ENCODE data around the gene PAX8.

The PAX8 gene

GRCh38 chr2:113216891-113217454, 61.7 kb downstream of the PAX8 start:
- no peak for ATAC-seq
- Mint-ChIP-seq H3K4me1 (peaks cover 13% of the 10 kb centered on the region), H3K27ac (peak overlapping the region; percentile 46), H3K4me3 (no peak overlapping the region), H3K36me3 (no peaks in the 10 kb centered on the region), H3K9me3 (no peaks in the 10 kb centered on the region), H3K27me3 (peaks cover 17% of the 10 kb centered on the region)

DNA sequence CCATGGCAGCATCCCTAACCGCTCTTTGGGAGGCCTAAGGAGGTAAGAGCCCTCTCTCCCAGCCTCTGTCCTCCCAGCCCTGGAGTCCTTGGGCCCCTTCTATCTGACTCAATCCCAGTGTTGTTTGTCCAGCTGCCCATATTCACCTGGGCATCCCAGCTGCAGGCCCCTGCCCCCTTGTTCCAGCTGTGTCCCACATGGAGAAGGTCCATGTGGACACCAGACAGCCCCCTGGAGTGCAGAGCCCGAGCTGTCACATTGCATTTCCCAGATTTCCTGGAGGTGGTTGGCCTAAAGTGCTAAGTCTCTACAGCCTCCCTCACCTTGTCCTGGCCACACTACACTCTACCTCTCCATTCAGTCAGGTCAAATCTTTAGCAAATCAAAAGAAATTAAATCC, 62.4 kb downstream of the PAX8 start:
- no peaks in the 10 kb centered on the region for H3K9me3 Mint-ChIP-seq
- no peak for ATAC-seq
- H3K4me1 Mint-ChIP-seq = peaks cover 13% of the 10 kb centered on the region
- H3K27me3 Mint-ChIP-seq = peaks cover 21% of the 10 kb centered on the region
- no peak overlapping the region for H3K4me3 Mint-ChIP-seq
- H3K36me3 Mint-ChIP-seq = no peaks in the 10 kb centered on the region
- no peak overlapping the region for H3K27ac Mint-ChIP-seq

DNA sequence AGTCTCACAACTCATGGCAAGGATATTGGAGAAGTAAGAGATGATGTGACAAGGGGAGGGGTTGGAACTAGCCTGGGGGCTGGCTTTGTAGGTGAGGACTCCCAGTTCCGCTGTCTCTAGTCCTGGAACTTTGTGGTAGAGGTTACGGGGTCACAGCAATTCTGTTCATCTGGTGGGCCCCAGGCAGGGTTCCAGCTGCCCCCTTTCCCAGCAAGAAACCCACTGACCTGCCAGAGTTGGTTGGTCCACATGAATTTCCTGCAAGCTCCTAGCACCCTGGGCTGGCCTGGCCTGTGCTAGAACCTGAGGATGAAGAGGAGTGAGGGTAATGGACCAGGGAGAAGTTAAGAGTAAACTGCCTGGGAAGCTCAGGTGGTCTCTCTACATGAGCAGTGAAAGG, 63.7 kb downstream of the PAX8 start:
- H3K4me1 Mint-ChIP-seq = peaks cover 13% of the 10 kb centered on the region
- no peaks in the 10 kb centered on the region for H3K36me3 Mint-ChIP-seq
- no peaks in the 10 kb centered on the region for H3K9me3 Mint-ChIP-seq
- peaks cover 21% of the 10 kb centered on the region for H3K27me3 Mint-ChIP-seq
- ATAC-seq = no peak
- no peak overlapping the region for H3K27ac Mint-ChIP-seq
- no peak overlapping the region for H3K4me3 Mint-ChIP-seq

- Mint-ChIP-seq H3K27ac (no peak overlapping the region), H3K4me3 (no peak overlapping the region), H3K9me3 (no peaks in the 10 kb centered on the region), H3K27me3 (peaks cover 21% of the 10 kb centered on the region), H3K4me1 (peaks cover 13% of the 10 kb centered on the region), H3K36me3 (no peaks in the 10 kb centered on the region)
- ATAC-seq = no peak
Observed at GRCh38 chr2:113214141-113214540, 64.6 kb downstream of the PAX8 start.

DNA sequence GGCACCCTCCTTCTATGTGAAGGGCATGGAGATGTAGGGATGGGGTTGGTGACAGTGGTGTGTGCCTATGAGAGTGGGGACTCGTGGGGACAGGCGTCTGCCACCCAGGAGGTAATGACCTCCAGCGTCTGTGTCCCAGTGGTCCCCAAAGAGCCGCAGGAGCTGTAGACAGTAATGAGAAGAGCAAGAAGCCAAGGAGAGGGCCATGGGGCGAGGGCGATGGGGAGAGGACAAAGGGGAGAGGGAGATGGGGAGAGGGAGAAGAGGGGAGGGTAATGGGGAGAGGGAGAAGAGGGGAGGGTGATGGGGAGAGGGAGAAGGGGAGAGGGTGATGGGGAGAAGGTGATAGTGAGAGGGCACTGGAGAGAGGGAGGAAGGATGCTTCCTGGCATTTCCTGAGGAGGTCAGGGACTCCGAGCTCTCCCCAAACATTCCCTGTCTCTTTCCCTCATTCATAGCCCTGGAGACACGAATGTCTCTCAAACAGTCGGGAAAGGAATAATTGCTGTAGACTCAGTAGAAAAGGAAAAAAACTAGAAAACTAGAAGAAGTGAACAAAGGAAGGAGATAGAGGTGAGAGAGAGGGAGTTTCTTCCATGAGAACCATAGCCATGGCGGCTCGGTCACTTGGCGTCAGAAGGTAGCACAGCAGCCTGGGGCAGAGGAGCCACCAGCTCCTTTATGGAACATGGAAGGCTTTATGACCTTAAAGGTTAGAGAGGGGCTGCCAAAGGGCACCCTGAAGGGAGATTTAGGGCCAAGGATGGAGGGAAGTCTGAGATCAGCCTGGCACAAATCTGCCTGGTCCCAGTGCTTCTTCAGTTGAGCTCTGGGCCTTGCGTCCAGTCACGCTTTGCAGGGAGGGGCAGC, 65.4 kb downstream of the PAX8 start:
- Mint-ChIP-seq H3K27ac (no peak overlapping the region), H3K36me3 (no peaks in the 10 kb centered on the region), H3K27me3 (peaks cover 21% of the 10 kb centered on the region), H3K4me3 (no peak overlapping the region), H3K4me1 (peaks cover 13% of the 10 kb centered on the region), H3K9me3 (no peaks in the 10 kb centered on the region)
- ATAC-seq = no peak

- Mint-ChIP-seq H3K4me1 (peaks cover 6% of the 10 kb centered on the region), H3K36me3 (no peaks in the 10 kb centered on the region), H3K4me3 (no peak overlapping the region), H3K9me3 (no peaks in the 10 kb centered on the region), H3K27me3 (peaks cover 21% of the 10 kb centered on the region), H3K27ac (no peak overlapping the region)
- no peak for ATAC-seq
Observed at GRCh38 chr2:113212245-113213060, 66.3 kb downstream of the PAX8 start.

DNA sequence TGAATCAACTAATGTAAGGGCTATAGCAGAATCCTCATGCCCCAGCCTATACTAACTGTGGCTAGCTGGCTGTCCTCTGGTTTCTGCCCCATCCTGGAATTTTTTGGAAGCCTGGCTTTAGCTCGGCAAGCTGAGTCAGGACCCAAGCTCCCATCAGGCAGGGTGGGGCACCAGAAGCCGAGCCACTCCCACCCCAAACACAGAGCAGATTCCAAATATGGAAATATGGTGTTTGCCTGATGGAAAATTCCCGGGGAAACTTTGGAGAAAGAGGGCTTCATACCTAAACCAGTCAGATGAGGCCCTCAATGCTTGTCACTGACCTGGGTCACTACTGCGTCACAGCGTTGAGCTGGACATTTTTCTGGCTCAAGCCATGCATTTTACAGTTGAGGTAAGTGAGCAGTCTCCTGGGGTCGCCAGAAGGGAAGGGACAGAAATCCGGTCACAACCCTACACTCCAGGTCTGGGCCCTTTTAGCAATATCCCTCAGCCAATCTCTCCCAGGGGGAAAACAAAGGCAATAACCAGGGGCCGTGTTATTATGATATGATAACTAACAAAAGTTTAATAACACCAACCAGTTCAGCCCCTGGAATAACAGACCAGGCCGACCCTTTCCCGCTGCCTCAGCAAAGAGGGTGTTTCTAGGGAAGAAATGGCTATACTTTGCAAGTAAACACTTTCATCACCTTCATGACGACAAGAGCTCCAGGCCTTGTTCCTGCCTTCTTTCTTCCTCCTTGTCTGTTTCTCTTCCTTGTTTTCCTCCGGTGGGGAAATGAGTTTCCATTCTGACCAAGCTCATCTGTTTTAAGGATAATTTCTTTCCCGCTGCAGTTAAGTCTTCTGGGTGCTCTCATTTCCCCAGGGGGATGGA, 67.3 kb downstream of the PAX8 start:
- Mint-ChIP-seq H3K4me3 (no peak overlapping the region), H3K9me3 (no peaks in the 10 kb centered on the region), H3K27ac (no peak overlapping the region), H3K36me3 (no peaks in the 10 kb centered on the region), H3K4me1 (no peaks in the 10 kb centered on the region), H3K27me3 (peaks cover 21% of the 10 kb centered on the region)
- ATAC-seq = no peak

GRCh38 chr2:113209646-113210171, 69.0 kb downstream of the PAX8 start:
- Mint-ChIP-seq H3K27me3 (peaks cover 21% of the 10 kb centered on the region), H3K36me3 (no peaks in the 10 kb centered on the region), H3K4me1 (peaks cover 8% of the 10 kb centered on the region), H3K27ac (no peak overlapping the region), H3K9me3 (no peaks in the 10 kb centered on the region), H3K4me3 (no peak overlapping the region)
- no peak for ATAC-seq

GRCh38 chr2:113209011-113209645, 69.6 kb downstream of the PAX8 start:
- H3K4me1 Mint-ChIP-seq = peaks cover 13% of the 10 kb centered on the region
- no peak for ATAC-seq
- H3K27ac Mint-ChIP-seq = no peak overlapping the region
- H3K4me3 Mint-ChIP-seq = no peak overlapping the region
- H3K36me3 Mint-ChIP-seq = no peaks in the 10 kb centered on the region
- H3K9me3 Mint-ChIP-seq = no peaks in the 10 kb centered on the region
- H3K27me3 Mint-ChIP-seq = peaks cover 21% of the 10 kb centered on the region

- Mint-ChIP-seq H3K4me1 (peaks cover 19% of the 10 kb centered on the region), H3K9me3 (no peaks in the 10 kb centered on the region), H3K36me3 (no peaks in the 10 kb centered on the region), H3K27me3 (peaks cover 18% of the 10 kb centered on the region), H3K4me3 (no peak overlapping the region), H3K27ac (peak overlapping the region; percentile 7)
- ATAC-seq = no peak
Observed at GRCh38 chr2:113208396-113208795, 70.3 kb downstream of the PAX8 start.

DNA sequence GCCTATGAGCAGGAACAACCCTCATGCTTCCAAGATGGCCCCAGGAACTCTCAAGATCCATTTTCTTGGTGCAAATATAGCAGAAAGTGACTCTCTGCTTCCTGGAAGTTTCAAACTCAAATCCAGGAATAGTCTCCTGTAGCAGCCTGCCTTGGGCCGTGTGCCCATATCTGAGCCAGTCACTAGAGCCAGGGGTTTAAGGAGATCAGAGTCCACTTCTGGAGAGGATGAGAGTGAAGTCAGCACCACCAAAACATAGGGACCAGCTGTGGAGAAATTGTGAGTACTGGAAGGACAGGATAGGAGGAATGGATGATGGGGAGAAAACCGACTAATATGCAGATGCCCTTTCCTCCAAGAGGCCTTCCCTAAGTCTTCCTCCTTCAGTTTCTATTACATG, 71.7 kb downstream of the PAX8 start:
- H3K27ac Mint-ChIP-seq = no peak overlapping the region
- H3K4me3 Mint-ChIP-seq = no peak overlapping the region
- H3K9me3 Mint-ChIP-seq = no peaks in the 10 kb centered on the region
- no peak for ATAC-seq
- peaks cover 19% of the 10 kb centered on the region for H3K4me1 Mint-ChIP-seq
- peaks cover 10% of the 10 kb centered on the region for H3K36me3 Mint-ChIP-seq
- H3K27me3 Mint-ChIP-seq = peaks cover 4% of the 10 kb centered on the region

DNA sequence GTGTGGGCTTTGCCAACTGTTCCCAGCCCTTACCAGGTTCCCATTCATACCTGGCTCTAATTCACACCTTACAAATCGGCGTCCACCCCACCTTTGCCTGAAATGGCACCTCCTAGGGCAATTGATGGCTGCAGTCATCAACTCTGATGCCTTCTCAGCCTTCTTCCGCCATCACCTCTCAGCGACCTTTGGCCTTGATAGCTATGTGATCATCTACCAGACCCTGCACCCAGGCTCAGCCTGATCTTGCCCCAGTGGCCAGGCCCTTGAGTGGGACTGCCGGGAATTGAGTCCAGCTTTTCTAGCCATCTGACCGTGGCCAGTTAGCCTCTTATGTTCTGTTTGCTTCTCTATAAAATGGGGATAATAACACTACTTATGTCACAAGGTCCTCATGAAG, 72.5 kb downstream of the PAX8 start:
- H3K27ac Mint-ChIP-seq = no peak overlapping the region
- H3K4me3 Mint-ChIP-seq = no peak overlapping the region
- peaks cover 15% of the 10 kb centered on the region for H3K36me3 Mint-ChIP-seq
- peaks cover 19% of the 10 kb centered on the region for H3K4me1 Mint-ChIP-seq
- no peaks in the 10 kb centered on the region for H3K9me3 Mint-ChIP-seq
- no peak for ATAC-seq
- H3K27me3 Mint-ChIP-seq = no peaks in the 10 kb centered on the region

- Mint-ChIP-seq H3K36me3 (peaks cover 34% of the 10 kb centered on the region), H3K27me3 (no peaks in the 10 kb centered on the region), H3K4me3 (no peak overlapping the region), H3K9me3 (no peaks in the 10 kb centered on the region), H3K27ac (peak overlapping the region; percentile 57), H3K4me1 (peaks cover 19% of the 10 kb centered on the region)
- peak; percentile 84 for ATAC-seq
Observed at GRCh38 chr2:113203901-113204519, 74.7 kb downstream of the PAX8 start.

DNA sequence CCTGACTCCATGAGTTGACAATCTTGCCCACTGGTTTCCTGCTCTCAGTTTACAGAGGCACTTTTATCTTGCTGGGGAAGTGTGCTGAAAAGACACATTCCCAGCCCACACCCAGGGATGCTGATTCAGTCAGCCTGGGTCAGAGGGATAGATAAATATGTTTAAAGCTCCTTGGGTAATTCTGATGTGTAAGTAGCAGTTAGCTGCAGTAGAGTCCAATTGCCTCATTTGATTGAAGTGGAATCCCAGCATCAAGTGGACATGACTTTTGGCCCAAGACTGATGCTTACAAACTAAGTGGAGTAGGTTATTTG, 75.5 kb downstream of the PAX8 start:
- Mint-ChIP-seq H3K4me3 (no peak overlapping the region), H3K4me1 (peaks cover 19% of the 10 kb centered on the region), H3K9me3 (no peaks in the 10 kb centered on the region), H3K27me3 (no peaks in the 10 kb centered on the region), H3K36me3 (peaks cover 34% of the 10 kb centered on the region), H3K27ac (no peak overlapping the region)
- ATAC-seq = no peak

Measured in stimulated activated memory B cell treated with anti-CD40 and anti-IgM and Interleukin-4, amounts not matched to agents 10 μg/mL and 1 μg/mL and 100 μg/mL, for 72 hours (primary cell).